Stimulated activated CD4-positive, alpha-beta T cell treated with anti-CD3 and anti-CD28 coated beads, TNF-alpha, amount 100 ng/mL, for 24 hours (primary cell): ENCODE data around the gene NDUFS2.
"Not testable (repeated sequence)": the region's sequence is repeated elsewhere in the genome, so short reads cannot be mapped to it uniquely, and the experiment has no call there.

Source experiments
- DNase-seq, 3 experiments: peaks; one replicate each; pipeline ENCODE4 v3.0.0-alpha.2; 2020; ENCODE audit warnings: low read depth in 3 of 3

The NDUFS2 gene

GRCh38 chr1:161250100-161250499 lies 47.9 kb downstream of the NDUFS2 start:
- not testable (repeated sequence) for DNase-seq

GRCh38 chr1:161250829-161251228 lies 48.7 kb downstream of the NDUFS2 start:
- DNase-seq = no peak

GRCh38 chr1:161251579-161251978 lies 49.4 kb downstream of the NDUFS2 start:
- no peak for DNase-seq

GRCh38 chr1:161255302-161255701 lies 53.1 kb downstream of the NDUFS2 start:
- not testable (repeated sequence) for DNase-seq

- DNase-seq = not testable (repeated sequence)
These were observed 53.9 kb downstream of the NDUFS2 start for GRCh38 chr1:161255955-161256520.

- DNase-seq = not testable (repeated sequence)
These were observed 54.9 kb downstream of the NDUFS2 start for GRCh38 chr1:161257109-161257508.

- peak in 2 of 3 experiments; percentile 7 to 31 for DNase-seq
These were observed 56.5 kb downstream of the NDUFS2 start, which contains the start of gene PCP4L1 for GRCh38 chr1:161258439-161259344. PCP4L1 (plus strand) TSS chr1:161258745; CDS start chr1:161258975, 230 bp downstream.

GRCh38 chr1:161259345-161259702 lies 57.2 kb downstream of the NDUFS2 start:
- DNase-seq = no peak

GRCh38 chr1:161259765-161260164 lies 57.6 kb downstream of the NDUFS2 start:
- no peak for DNase-seq

GRCh38 chr1:161260376-161261260 lies 58.5 kb downstream of the NDUFS2 start:
- no peak for DNase-seq

GRCh38 chr1:161261261-161262235 lies 59.4 kb downstream of the NDUFS2 start:
- DNase-seq = no peak
